H9 (cell line): Measurements from ENCODE around the gene ANKRD13D. TPM values are rescaled to one million over a fixed set of nuclear protein-coding genes. Genes with fewer than 3 reads are reported as not detected.

Experiments
- DNase-seq: peaks from one replicate; pipeline ENCODE4 v3.0.0-alpha.2; 2017
- H2AFZ ChIP-seq: one replicate; pipeline ENCODE4 v1.6.1; 2013; ENCODE audit warnings: mild to moderate bottlenecking, low read length, control low read depth, moderate library complexity
- H2AK5ac ChIP-seq: 2 replicates; pipeline ENCODE4 v1.6.1; 2013; ENCODE audit warnings: low read length, control low read depth, mixed read lengths; ENCODE audit not compliant: insufficient read length
- H2BK120ac ChIP-seq: one replicate; pipeline ENCODE4 v1.6.1; 2013; ENCODE audit warnings: low read depth, mild to moderate bottlenecking, low read length, control low read depth, inconsistent platforms; ENCODE audit not compliant: poor library complexity, severe bottlenecking
- H2BK12ac ChIP-seq: 2 replicates; pipeline ENCODE4 v1.6.1; 2013; ENCODE audit warnings: low read length, control low read depth, mixed read lengths, low read depth; ENCODE audit not compliant: insufficient read length
- H2BK15ac ChIP-seq: 2 replicates; pipeline ENCODE4 v1.6.1; 2013; ENCODE audit warnings: low read depth, low read length, control low read depth
- H2BK20ac ChIP-seq: one replicate; pipeline ENCODE4 v1.6.1; 2013; ENCODE audit warnings: low read depth, mild to moderate bottlenecking, low read length, control low read depth, inconsistent platforms; ENCODE audit not compliant: poor library complexity, severe bottlenecking
- H2BK5ac ChIP-seq: 2 replicates; pipeline ENCODE4 v1.6.1; 2013; ENCODE audit warnings: low read length, control low read depth, mixed read lengths; ENCODE audit not compliant: insufficient read length
- H3K14ac ChIP-seq: 2 replicates; pipeline ENCODE4 v1.6.1; 2013; ENCODE audit warnings: low read length, control low read depth; ENCODE audit not compliant: insufficient read depth
- H3K18ac ChIP-seq: 2 replicates; pipeline ENCODE4 v1.6.1; 2013; ENCODE audit warnings: low read depth, mild to moderate bottlenecking, mixed read lengths, low read length, control low read depth; ENCODE audit not compliant: insufficient read length
- H3K23ac ChIP-seq: 2 replicates; pipeline ENCODE4 v1.6.1; 2013; ENCODE audit warnings: low read length, control low read depth, mixed read lengths, low read depth; ENCODE audit not compliant: insufficient read length
- H3K23me2 ChIP-seq: 2 replicates; pipeline ENCODE4 v1.6.1; 2013; ENCODE audit warnings: low read depth, mild to moderate bottlenecking, mixed read lengths, low read length, control low read depth; ENCODE audit not compliant: insufficient read length, poor library complexity, severe bottlenecking
- H3K27ac ChIP-seq: 2 replicates; pipeline ENCODE4 v1.5.1; 2013; ENCODE audit warnings: low read length, control low read depth, mixed read lengths, low read depth; ENCODE audit not compliant: insufficient read length
- H3K27me3 ChIP-seq: 2 replicates; pipeline ENCODE4 v1.6.1; 2013; ENCODE audit warnings: low read length, control low read depth, inconsistent platforms; ENCODE audit not compliant: insufficient read depth
- H3K4ac ChIP-seq: 2 replicates; pipeline ENCODE4 v1.6.1; 2013; ENCODE audit warnings: low read depth, mild to moderate bottlenecking, control low read depth, inconsistent platforms, low read length, moderate library complexity
- H3K4me1 ChIP-seq: 2 replicates; pipeline ENCODE4 v1.6.1; 2013; ENCODE audit warnings: low read length, control low read depth, inconsistent platforms; ENCODE audit not compliant: insufficient read depth
- H3K4me2 ChIP-seq: 2 replicates; pipeline ENCODE4 v1.6.1; 2013; ENCODE audit warnings: low read length, control low read depth, mixed read lengths; ENCODE audit not compliant: insufficient read length, insufficient read depth
- H3K56ac ChIP-seq: 2 replicates; pipeline ENCODE4 v1.6.1; 2013; ENCODE audit warnings: low read depth, mild to moderate bottlenecking, mixed read lengths, low read length, control low read depth; ENCODE audit not compliant: insufficient read length
- H3K79me1 ChIP-seq: 2 replicates; pipeline ENCODE4 v1.6.1; 2013; ENCODE audit warnings: low read depth, mild to moderate bottlenecking, moderate library complexity, low read length, control low read depth, inconsistent platforms; ENCODE audit not compliant: insufficient read depth, poor library complexity, severe bottlenecking
- H3K79me2 ChIP-seq: 2 replicates; pipeline ENCODE4 v1.6.1; 2013; ENCODE audit warnings: low read length, control low read depth, inconsistent platforms; ENCODE audit not compliant: insufficient read depth
- H3K9ac ChIP-seq: 2 replicates; pipeline ENCODE4 v1.6.1; 2013; ENCODE audit warnings: low read length, control low read depth, mixed read lengths; ENCODE audit not compliant: insufficient read length; ENCODE audit errors: extremely low read depth
- H3K9me3 ChIP-seq: one replicate; pipeline ENCODE4 v1.6.1; 2013; ENCODE audit warnings: low read depth, low read length, inconsistent platforms; ENCODE audit not compliant: control insufficient read depth
- H3T11ph ChIP-seq: one replicate; pipeline ENCODE4 v1.6.1; 2013; ENCODE audit warnings: mild to moderate bottlenecking, low read length, control low read depth, inconsistent platforms
- H4K20me1 ChIP-seq: one replicate; pipeline ENCODE4 v1.6.1; 2013; ENCODE audit not compliant: control insufficient read depth, insufficient read length, insufficient read depth
- H4K5ac ChIP-seq: 2 replicates; pipeline ENCODE4 v1.6.1; 2013; ENCODE audit warnings: low read depth, mild to moderate bottlenecking, mixed read lengths, low read length, control low read depth; ENCODE audit not compliant: insufficient read length
- H4K8ac ChIP-seq: replicated peaks from 2 replicates; pipeline ENCODE4 v1.6.1; 2013; ENCODE audit warnings: low read length, control low read depth, mixed read lengths, low read depth; ENCODE audit not compliant: insufficient read length
- H4K91ac ChIP-seq: 2 replicates; pipeline ENCODE4 v1.6.1; 2013; ENCODE audit warnings: low read depth, mild to moderate bottlenecking, moderate library complexity, mixed read lengths, low read length, control low read depth; ENCODE audit not compliant: insufficient read length
- H3K27ac Mint-ChIP-seq, 3 experiments: 2 replicates in 2 of 3; 3 replicates in 1 of 3; pipeline ENCODE4 v1.8.0; 2020 to 2021; ENCODE audit warnings: mixed read lengths in 3 of 3, mild to moderate bottlenecking in 1 of 3, moderate library complexity in 1 of 3
- H3K27me3 Mint-ChIP-seq: 2 replicates; pipeline ENCODE4 v1.8.0; 2021; ENCODE audit warnings: low read depth, mild to moderate bottlenecking, moderate library complexity, mixed read lengths
- H3K36me3 Mint-ChIP-seq, 3 experiments: 2 replicates in 2 of 3; 3 replicates in 1 of 3; pipeline ENCODE4 v1.8.0; 2020 to 2021; ENCODE audit warnings: low read depth in 3 of 3, mixed read lengths in 3 of 3; ENCODE audit not compliant: insufficient read depth in 1 of 3
- H3K4me1 Mint-ChIP-seq, 2 experiments: 2 replicates each; pipeline ENCODE4 v1.8.0; 2020; ENCODE audit warnings: mixed read lengths in 2 of 2
- H3K4me3 Mint-ChIP-seq, 2 experiments: 2 replicates in 1 of 2; 3 replicates in 1 of 2; pipeline ENCODE4 v1.8.0; 2020 to 2021; ENCODE audit warnings: mild to moderate bottlenecking in 2 of 2, mixed read lengths in 2 of 2, moderate library complexity in 1 of 2
- H3K9me3 Mint-ChIP-seq, 2 experiments: 2 replicates in 1 of 2; 3 replicates in 1 of 2; pipeline ENCODE4 v1.8.0; 2020; ENCODE audit warnings: mild to moderate bottlenecking in 2 of 2, mixed read lengths in 2 of 2, moderate library complexity in 1 of 2
- WGBS: extraction: QIAGEN DNeasy Blood & Tissue Kit; methylation state at CpG from one replicate; pipeline ENCODE4 v1.1.7; 2013; ENCODE audit warnings: missing lambda C conversion rate, low lambda C conversion rate, mixed read lengths; ENCODE audit not compliant: insufficient read length; ENCODE audit errors: extremely low coverage; 5-methylcytosine and 5-hydroxymethylcytosine counted together
- total RNA-seq: library from RNA; stranded (reverse); gene quantifications from 2 replicates; pipeline ENCODE4 v1.2.1, GENCODE V29; 2021
- TF ChIP-seq, protein P1 (sequence below): fragments of 200-600 bp; sonication (generic); conservative IDR thresholded peaks from 3 replicates; pipeline ENCODE4 v1.8.0; 2021; ENCODE audit warnings: antibody characterized with exemption, mild to moderate bottlenecking

Gene ANKRD13D
- total RNA-seq, 1 experiment from 2014 or later, result 42.1 TPM

DNA sequence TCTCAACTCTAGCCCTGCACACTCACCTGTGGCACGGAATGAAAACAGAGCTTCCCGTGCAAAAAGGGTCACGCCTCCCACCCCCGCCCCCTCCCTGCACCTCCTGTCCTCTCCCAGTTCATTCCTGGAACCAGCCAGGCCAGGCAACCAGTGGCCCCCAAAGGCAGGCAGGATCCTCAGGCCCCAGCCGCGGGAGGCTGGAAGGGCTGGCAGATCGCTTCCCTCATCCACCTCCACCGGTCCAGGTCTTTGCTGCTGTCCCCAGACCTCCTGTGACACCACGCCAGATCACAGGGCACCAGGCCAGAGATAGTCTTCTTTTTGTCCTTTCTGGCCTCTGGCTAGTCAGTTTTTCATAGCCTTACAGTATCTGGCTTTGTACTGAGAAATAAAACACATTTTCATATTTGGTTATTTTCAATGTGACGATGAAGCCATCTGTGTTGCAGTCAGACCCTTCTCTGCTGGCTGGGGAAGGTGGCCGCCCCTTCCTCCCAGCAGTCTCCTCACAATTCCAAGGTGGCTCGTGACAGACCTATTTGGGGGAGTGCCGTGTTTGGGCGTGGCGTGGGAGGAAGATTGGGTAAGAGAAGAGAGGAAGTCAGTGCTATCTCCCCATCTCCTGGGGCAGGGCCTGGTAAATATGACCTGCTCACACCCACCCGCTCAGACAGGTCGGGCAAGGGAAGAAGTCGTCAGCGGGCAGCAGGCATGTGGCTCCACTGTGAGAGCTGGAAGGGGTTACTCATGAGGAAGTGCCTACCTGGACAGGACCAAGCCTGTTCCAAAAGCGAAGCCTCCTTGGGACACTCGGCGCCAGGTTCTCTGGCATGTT is 23.3 kb downstream of the ANKRD13D start:
- H3K18ac ChIP-seq, result no peak overlapping the region
- H2AFZ ChIP-seq, result no peak overlapping the region
- H3K79me1 ChIP-seq, result no peaks in the 10 kb centered on the region
- no peaks in the 10 kb centered on the region for H3K4me1 ChIP-seq
- no peak overlapping the region for H4K5ac ChIP-seq
- no peaks in the 10 kb centered on the region for H3K9me3 ChIP-seq
- no peak overlapping the region for H3K27ac ChIP-seq
- H3K27me3 ChIP-seq, result no peaks in the 10 kb centered on the region
- peaks cover 6% of the 10 kb centered on the region for H3K23me2 ChIP-seq
- Mint-ChIP-seq H3K36me3 (peaks cover 0 to 15% (median 8%) of the 10 kb centered on the region in 3 experiments; a peak in 5 of 7 replicates), H3K4me1 (no peaks in the 10 kb centered on the region; a peak in 1 of 4 replicates), H3K27ac (no peak overlapping the region), H3K9me3 (no peaks in the 10 kb centered on the region; a peak in 1 of 5 replicates), H3K4me3 (no peak overlapping the region), H3K27me3 (peaks cover 14% of the 10 kb centered on the region)
- TF ChIP-seq, protein P1, sequence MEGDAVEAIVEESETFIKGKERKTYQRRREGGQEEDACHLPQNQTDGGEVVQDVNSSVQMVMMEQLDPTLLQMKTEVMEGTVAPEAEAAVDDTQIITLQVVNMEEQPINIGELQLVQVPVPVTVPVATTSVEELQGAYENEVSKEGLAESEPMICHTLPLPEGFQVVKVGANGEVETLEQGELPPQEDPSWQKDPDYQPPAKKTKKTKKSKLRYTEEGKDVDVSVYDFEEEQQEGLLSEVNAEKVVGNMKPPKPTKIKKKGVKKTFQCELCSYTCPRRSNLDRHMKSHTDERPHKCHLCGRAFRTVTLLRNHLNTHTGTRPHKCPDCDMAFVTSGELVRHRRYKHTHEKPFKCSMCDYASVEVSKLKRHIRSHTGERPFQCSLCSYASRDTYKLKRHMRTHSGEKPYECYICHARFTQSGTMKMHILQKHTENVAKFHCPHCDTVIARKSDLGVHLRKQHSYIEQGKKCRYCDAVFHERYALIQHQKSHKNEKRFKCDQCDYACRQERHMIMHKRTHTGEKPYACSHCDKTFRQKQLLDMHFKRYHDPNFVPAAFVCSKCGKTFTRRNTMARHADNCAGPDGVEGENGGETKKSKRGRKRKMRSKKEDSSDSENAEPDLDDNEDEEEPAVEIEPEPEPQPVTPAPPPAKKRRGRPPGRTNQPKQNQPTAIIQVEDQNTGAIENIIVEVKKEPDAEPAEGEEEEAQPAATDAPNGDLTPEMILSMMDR, result no peak
- H3K14ac ChIP-seq, result no peak overlapping the region; the same call in 1 of the 2 replicates
- no peak overlapping the region for H2BK5ac ChIP-seq
- H2BK12ac ChIP-seq, result no peak overlapping the region
- H3K56ac ChIP-seq, result no peak overlapping the region
- H2BK120ac ChIP-seq, result no peak overlapping the region
- no peak overlapping the region for H2AK5ac ChIP-seq
- no peak overlapping the region for H2BK15ac ChIP-seq
- DNase-seq, result no peak
- no peaks in the 10 kb centered on the region for H4K20me1 ChIP-seq
- H3K4me2 ChIP-seq, result no peak overlapping the region
- no peak overlapping the region for H4K8ac ChIP-seq
- no peaks in the 10 kb centered on the region for H3K79me2 ChIP-seq
- no peak overlapping the region for H3K23ac ChIP-seq
- WGBS, result no CpG with 5 or more reads among the region's 22 CpGs
- H3T11ph ChIP-seq, result no peak overlapping the region
- no peak overlapping the region for H2BK20ac ChIP-seq
- H3K4ac ChIP-seq, result no peak overlapping the region
- H4K91ac ChIP-seq, result no peak overlapping the region
- no peak overlapping the region for H3K9ac ChIP-seq
